NCI-H1048 (cell line): ENCODE measurements around the gene MTCH2.

ENCODE experiments used
- DNase-seq: peaks from one replicate; lab custom pipeline; 2025; lab: John Stamatoyannopoulos, UW

MTCH2 gene

DNA sequence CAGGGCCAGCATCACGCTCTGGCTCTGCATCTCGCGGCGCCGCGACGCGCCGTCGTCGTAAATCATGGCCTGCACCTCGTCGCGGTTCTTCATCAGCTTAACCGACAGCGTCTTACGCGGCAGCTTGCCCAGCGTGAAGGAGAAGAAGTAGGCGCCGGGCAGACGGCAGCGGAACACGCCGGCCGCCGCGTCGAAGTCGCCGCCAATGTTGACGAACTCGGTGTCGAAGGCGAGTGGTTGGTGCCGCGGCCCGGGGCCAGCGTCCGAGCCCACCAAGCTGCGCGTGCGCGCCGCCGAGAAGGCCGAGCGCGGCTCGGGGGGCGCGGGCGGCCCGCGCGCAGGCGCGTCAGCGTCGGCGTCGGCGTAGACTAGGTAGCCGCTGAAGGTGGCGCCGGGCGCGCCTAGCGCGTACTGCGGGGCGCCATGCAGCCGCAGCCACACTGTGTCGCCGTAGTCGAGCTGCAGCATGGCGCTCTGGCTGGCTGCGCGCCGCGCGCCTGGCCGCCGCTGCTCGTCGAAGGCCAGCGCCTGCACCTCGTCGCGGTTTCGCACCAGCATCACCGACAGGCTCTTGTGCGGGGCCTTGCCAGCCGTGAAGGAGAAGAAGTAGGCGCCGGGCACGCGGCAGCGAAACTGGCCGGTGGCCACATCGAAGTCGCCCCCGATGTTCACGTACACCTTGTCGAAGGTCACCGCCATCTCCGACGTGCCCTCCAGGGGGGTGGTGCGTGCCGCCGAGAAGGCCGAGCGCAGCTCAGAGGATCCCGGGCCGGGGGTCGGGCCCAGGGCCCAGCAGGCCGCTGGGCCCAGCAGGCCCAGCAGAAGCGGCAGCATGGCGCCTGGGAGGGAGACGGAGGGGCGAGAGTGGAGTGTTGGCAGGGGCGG is 52.1 kb downstream of the MTCH2 start:
- no peak for DNase-seq

DNA sequence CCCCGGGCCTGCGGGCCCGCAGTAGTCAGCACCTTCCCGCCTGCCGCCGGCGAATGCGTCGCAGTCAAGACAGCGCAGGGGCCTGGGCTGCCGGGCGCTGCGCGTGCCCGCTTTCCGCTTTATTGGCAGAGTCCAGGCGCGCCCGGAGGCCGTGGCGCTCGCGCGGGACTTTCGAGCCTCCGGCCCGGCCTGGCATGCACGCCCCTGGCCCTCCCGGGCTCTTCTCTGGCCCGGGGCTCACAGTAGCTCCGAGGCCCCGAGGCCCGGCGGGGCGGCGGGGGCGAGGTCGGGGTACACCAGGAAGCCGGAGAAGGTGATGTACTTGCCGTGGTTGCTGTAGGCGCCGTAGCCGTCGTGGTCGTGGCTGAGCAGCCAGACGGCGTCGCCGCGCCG is 52.8 kb downstream of the MTCH2 start:
- DNase-seq = no peak

DNA sequence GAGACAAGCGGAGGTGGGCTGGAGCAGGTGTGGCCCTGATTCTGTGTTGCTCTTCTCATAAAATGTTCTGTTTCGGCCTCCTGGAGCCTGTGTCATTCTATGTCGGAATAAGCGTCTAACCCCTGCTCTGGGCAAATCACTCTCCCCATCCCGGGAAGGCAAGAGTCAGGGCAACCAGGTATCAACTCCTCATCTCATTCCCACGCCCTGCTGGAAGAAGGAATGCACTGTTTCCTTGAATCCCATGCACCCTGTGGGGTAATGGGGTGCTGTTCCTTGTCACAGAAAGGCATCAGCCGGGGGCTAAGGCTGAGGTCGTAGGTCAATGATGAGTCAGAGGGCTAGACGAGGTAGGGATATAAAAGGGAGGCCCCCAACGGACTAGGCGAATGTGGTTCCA is 53.2 kb downstream of the MTCH2 start:
- no peak for DNase-seq

- DNase-seq = no peak
Observed at GRCh38 chr11:47587723-47588326, 54.5 kb downstream of the MTCH2 start.

GRCh38 chr11:47587039-47587716 is 55.2 kb downstream of the MTCH2 start:
- no peak for DNase-seq

DNA sequence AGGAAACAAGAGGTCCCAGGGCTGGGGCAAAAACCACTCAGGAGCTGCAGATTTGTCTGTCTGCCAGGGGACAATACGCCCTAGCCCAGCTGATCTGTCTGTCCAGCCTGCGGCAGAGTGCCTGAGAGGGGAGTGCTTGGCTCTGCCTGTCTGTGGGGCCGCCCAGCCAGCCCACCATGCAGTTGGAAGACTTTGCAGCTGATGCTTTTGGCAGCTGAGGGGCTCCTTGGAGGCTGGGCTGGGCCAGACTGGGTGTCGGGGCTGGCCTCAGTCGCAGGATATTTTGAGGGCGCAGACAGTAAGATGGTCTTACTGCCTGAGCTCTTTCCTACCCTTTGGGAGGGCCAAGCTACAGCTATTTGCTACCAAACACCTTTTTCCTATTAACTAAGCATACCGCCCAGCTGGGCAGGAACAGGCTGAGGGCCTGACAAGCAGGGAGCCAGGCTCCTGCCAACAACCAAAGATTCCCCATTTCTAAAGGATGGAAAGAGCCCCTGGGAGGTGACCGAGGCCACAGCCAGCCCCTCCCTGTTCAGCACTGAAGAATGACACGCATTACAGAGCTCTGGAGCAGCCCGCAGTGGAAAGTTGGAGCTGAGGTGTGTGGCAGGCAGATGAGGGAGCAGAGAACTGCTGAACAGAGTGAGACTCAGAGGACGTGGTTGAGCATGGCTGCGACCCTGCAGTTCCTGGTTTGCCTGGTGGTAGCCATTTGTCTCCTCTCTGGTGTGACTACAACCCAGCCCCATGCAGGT is 56.1 kb downstream of the MTCH2 start, which contains the start of gene FAM180B:
FAM180B (plus strand) TSS at position 581 of the 758 bp plus-strand sequence; CDS start at position 672, 91 bp downstream.
- no peak for DNase-seq

- DNase-seq = no peak
Observed at GRCh38 chr11:47583844-47584243, 58.5 kb downstream of the MTCH2 start.

DNA sequence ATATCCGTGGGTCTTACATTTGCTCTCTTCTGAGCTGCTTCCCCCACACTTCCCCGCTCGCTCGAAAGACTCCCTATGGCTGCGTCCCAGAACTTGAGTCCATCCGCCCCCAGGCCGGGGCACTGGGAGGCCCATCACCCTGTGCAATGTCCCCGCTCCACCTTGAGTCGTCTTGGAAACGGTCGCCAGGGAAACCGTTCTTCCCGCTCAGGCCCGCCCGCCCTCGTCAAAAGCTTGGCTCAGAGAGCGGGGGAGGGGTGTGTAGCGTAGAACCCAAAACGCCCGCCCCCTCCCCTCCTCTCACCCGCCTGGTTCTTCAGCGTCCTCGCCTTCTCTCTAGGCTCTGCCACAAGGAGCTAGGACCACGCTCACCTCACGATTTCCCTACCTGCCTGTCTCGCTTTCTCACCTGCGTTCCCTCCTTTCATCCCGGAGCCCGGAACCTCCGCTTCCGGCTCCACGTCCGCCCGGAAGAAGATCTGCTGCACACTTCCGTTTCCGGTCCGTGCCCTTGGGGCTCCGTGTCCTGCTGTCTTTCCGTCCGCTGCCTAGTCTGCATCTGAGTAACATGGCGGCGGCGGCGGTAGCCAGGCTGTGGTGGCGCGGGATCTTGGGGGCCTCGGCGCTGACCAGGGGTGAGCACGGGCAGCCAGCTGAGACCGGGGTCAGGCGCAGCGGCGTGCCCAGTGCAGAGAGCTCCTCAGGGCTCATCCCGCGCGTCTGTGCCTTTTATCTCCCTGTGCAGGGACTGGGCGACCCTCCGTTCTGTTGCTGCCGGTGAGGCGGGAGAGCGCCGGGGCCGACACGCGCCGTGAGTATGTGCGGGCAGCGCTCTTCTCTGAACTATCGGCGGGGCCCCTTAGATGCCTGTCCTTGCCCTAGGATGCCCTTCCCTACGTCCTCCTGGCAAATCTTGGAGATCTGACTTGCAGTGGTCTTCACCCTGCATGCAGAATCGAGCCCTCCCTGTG is 63.5 kb downstream of the MTCH2 start, which contains the start of the genes KBTBD4 and NDUFS3:
KBTBD4 (minus strand) TSS at position 447 of the 971 bp plus-strand sequence; CDS start at position 428, 19 bp downstream.
NDUFS3 (plus strand) TSS at position 551 of the 971 bp plus-strand sequence; CDS start at position 569, 18 bp downstream.
- DNase-seq = peak; percentile 68

- no peak for DNase-seq
Observed at GRCh38 chr11:47577460-47578041, 64.8 kb downstream of the MTCH2 start.

GRCh38 chr11:47573321-47573720 is 69.0 kb downstream of the MTCH2 start:
- DNase-seq = no peak

GRCh38 chr11:47572715-47573255 is 69.6 kb downstream of the MTCH2 start:
- DNase-seq = no peak

GRCh38 chr11:47571895-47572294 is 70.5 kb downstream of the MTCH2 start:
- no peak for DNase-seq

GRCh38 chr11:47571357-47571729 is 71.0 kb downstream of the MTCH2 start:
- DNase-seq = no peak

DNA sequence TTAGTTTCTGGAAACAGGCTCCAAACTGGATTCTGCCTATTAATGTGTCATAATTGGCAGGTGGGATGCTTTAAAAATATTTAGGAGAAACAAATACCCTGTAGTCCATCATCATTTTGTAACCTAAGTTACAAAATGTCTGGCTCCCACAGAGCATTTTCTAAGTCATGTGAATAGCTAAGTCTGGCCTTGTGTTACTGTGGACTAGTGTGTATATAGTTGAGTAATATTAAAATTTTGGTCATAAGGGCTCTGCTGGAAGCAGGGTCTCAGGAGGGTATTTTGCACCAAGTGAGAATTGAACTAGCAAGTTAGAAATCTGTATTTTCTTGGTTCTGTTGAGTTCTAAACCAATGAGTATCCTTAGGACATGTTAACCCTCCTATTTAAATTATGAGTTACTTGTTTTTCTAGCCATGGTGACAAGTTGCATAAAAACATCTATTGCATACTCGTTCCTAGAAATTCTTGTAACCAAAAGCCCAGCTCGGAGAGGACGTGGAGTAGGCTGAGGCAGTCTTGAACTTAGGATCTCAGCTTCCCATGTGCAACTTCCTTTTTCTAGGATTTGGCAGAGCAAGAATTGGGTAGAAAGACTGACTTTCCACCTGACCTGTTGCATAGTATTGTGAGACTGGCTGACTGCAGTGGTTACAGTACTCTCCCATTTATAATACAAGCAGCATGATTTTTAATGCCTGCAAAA is 71.6 kb downstream of the MTCH2 start:
- no peak for DNase-seq

DNA sequence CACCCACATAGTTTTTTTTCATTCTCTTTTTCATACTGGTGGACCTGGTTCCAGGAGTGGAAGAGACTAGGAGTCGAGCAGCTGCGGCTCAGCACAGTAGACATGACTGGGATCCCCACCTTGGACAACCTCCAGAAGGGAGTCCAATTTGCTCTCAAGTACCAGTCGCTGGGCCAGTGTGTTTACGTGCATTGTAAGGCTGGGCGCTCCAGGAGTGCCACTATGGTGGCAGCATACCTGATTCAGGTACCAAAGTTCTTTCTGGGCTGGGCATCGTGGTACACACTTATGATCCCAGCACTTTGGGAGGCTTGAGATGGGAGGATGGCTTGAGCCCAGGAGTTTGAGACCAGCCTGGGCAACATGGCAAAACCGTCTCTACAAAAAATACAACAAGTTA is 72.7 kb downstream of the MTCH2 start:
- DNase-seq = no peak
